GM12872 (cell line): ENCODE results near the gene IGSF10.

ENCODE experiments used
- TF ChIP-seq, protein P1 (sequence below): IDR thresholded peaks from 3 replicates; pipeline ENCODE4 v1.5.1; 2011; ENCODE audit warnings: low read depth, mild to moderate bottlenecking, low read length, moderate library complexity; ENCODE audit not compliant: insufficient read depth

The IGSF10 gene

GRCh38 chr3:151476344-151477018 is 15.6 kb upstream of the IGSF10 start:
- TF ChIP-seq, protein P1, sequence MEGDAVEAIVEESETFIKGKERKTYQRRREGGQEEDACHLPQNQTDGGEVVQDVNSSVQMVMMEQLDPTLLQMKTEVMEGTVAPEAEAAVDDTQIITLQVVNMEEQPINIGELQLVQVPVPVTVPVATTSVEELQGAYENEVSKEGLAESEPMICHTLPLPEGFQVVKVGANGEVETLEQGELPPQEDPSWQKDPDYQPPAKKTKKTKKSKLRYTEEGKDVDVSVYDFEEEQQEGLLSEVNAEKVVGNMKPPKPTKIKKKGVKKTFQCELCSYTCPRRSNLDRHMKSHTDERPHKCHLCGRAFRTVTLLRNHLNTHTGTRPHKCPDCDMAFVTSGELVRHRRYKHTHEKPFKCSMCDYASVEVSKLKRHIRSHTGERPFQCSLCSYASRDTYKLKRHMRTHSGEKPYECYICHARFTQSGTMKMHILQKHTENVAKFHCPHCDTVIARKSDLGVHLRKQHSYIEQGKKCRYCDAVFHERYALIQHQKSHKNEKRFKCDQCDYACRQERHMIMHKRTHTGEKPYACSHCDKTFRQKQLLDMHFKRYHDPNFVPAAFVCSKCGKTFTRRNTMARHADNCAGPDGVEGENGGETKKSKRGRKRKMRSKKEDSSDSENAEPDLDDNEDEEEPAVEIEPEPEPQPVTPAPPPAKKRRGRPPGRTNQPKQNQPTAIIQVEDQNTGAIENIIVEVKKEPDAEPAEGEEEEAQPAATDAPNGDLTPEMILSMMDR: no peak

DNA sequence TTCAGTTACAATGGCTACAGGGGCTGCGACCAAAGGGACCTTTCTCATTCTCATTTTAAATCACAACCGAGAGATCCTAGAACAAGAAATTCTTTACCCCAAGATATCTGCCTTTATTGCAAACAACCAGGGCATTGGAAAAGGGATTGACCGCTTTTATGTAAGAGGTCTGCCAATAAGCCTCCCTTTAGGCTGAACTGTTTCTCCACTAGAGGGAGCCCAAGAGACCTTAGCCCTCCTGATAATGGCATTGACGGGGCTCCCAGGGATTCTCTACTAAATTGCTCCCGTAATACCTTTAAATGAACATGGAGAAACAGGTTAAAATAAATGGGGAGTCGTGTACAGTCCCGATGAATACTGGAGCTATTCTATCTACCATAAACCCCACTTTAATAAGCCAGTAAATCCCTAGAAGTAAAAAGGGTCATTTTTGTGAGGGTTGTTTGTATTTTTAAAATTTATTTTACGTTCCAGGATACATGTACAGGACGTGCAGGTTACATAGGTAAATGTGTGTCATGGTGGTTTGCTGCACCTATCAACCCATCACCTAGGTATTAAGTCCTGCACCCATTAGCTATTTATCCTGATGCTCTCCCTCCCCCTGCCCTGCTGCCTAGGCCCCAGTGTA is 7.5 kb upstream of the IGSF10 start:
- TF ChIP-seq, protein P1: peak; percentile 87

- TF ChIP-seq, protein P1: no peak
These were observed 6.2 kb upstream of the IGSF10 start for GRCh38 chr3:151467069-151467468.

GRCh38 chr3:151462991-151463390 is 2.1 kb upstream of the IGSF10 start:
- TF ChIP-seq, protein P1: no peak

DNA sequence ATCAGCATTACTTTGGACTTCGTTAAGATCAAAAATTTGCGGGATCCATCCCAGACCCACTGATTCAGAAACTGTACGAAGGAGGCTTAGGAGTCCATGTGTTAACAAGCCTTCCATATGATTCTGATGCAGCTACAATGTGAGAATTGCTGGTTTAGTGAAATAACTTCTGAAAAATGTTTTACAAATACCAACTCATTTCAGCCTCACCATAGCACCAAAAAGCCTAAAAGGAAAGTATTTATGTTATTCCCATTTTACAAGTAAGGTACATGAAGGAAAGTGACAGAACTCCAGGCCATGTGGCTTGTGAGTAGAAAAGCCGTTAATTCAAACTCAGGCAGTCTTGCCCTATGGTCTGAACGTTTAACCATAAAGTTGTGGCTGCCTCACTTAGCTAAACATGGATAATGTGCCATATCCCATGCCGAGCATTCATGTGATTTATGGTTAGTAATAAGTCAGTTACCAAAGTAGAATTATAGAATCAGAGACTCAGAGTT is 1.5 kb upstream of the IGSF10 start:
- TF ChIP-seq, protein P1: no peak

DNA sequence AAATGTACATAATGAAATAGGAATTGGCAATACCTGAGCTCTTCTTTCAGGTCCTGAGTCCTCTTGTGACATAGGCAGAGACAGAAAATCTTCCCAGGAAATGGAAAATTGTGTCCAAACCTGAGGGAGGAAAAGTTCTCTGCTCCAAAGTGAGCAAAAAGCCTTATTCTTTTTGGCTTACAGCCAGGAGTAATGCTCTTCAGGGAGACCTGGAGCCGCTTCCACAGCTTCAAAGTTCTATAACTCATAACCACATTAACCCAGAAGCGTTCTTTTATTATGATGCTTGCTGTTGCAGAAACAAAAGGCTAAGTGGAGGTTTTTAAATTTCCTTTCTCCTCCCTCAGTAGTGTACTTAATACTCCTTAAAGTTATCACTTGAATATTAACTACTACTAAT is 633 bp downstream of the IGSF10 start:
- TF ChIP-seq, protein P1: no peak

GRCh38 chr3:151459358-151459757 is 1.5 kb downstream of the IGSF10 start:
- TF ChIP-seq, protein P1: no peak
